HEK293T (cell line): Measurements from ENCODE around the gene ZIC5.
"Not testable (repeated sequence)": the region's sequence is repeated elsewhere in the genome, so short reads cannot be mapped to it uniquely, and the experiment has no call there.

Experiments
- CTCF ChIA-PET: fragments of 350-600 bp; formaldehyde crosslinking; extraction: SDS; loops from one replicate; lab custom pipeline; 2021; ENCODE audit warnings: antibody characterized with exemption, inconsistent platforms; lab: Yijun Ruan, JAX
- POLR2A ChIA-PET: fragments of 350-600 bp; formaldehyde crosslinking; extraction: SDS; loops from one replicate; lab custom pipeline; 2020; ENCODE audit warnings: antibody characterized with exemption, inconsistent platforms; lab: Yijun Ruan, JAX
- DNase-seq: peaks from one replicate; pipeline ENCODE4 v3.0.0; 2012; ENCODE audit warnings: mixed read lengths; ENCODE audit errors: extremely low spot score
- ARNT ChIP-seq: fragments of 450-650 bp; IDR thresholded peaks from 2 replicates; pipeline ENCODE4 v1.6.1; 2017; ENCODE audit warnings: mild to moderate bottlenecking
- BHLHE40 ChIP-seq: fragments of 450-650 bp; IDR thresholded peaks from 2 replicates; pipeline ENCODE4 v1.6.1; 2016; ENCODE audit warnings: mild to moderate bottlenecking, moderate library complexity, borderline replicate concordance
- CTBP1 ChIP-seq: fragments of 450-650 bp; IDR thresholded peaks from 2 replicates; pipeline ENCODE4 v1.6.1; 2016; ENCODE audit warnings: borderline replicate concordance
- ELF4 ChIP-seq: fragments of 450-650 bp; IDR thresholded peaks from 2 replicates; pipeline ENCODE4 v1.6.1; 2017; ENCODE audit warnings: antibody characterized with exemption
- FOXA1 ChIP-seq: fragments of 450-650 bp; IDR thresholded peaks from 2 replicates; pipeline ENCODE4 v1.6.1; 2016; ENCODE audit warnings: mild to moderate bottlenecking
- FOXK2 ChIP-seq: fragments of 450-650 bp; IDR thresholded peaks from 2 replicates; pipeline ENCODE4 v1.6.1; 2016; ENCODE audit warnings: mild to moderate bottlenecking
- FOXM1 ChIP-seq: fragments of 450-650 bp; IDR thresholded peaks from 2 replicates; pipeline ENCODE4 v1.6.1; 2017; ENCODE audit warnings: mild to moderate bottlenecking, borderline replicate concordance
- HDGF ChIP-seq: fragments of 450-650 bp; IDR thresholded peaks from 2 replicates; pipeline ENCODE4 v1.6.1; 2017; ENCODE audit warnings: antibody characterized with exemption, borderline replicate concordance
- L3MBTL2 ChIP-seq: fragments of 450-650 bp; conservative IDR thresholded peaks from 2 replicates; pipeline ENCODE4 v1.6.1; 2016; ENCODE audit warnings: mild to moderate bottlenecking
- LEF1 ChIP-seq: fragments of 450-650 bp; IDR thresholded peaks from 2 replicates; pipeline ENCODE4 v1.6.1; 2017; ENCODE audit warnings: mild to moderate bottlenecking, borderline replicate concordance
- NFRKB ChIP-seq: fragments of 450-650 bp; IDR thresholded peaks from 2 replicates; pipeline ENCODE4 v1.6.1; 2016; ENCODE audit warnings: mild to moderate bottlenecking, moderate library complexity
- SP1 ChIP-seq: fragments of 450-650 bp; IDR thresholded peaks from 2 replicates; pipeline ENCODE4 v1.6.1; 2017
- SUZ12 ChIP-seq: fragments of 450-650 bp; IDR thresholded peaks from 2 replicates; pipeline ENCODE4 v1.6.1; 2016; ENCODE audit warnings: mild to moderate bottlenecking
- TARDBP ChIP-seq: fragments of 450-650 bp; IDR thresholded peaks from 2 replicates; pipeline ENCODE4 v1.6.1; 2016
- ZNF384 ChIP-seq: fragments of 450-650 bp; IDR thresholded peaks from 2 replicates; pipeline ENCODE4 v1.6.1; 2016
- TF ChIP-seq, protein P1 (sequence below): fragments of 450-650 bp; IDR thresholded peaks from 2 replicates; pipeline ENCODE4 v1.6.1; 2016

Gene ZIC5

DNA sequence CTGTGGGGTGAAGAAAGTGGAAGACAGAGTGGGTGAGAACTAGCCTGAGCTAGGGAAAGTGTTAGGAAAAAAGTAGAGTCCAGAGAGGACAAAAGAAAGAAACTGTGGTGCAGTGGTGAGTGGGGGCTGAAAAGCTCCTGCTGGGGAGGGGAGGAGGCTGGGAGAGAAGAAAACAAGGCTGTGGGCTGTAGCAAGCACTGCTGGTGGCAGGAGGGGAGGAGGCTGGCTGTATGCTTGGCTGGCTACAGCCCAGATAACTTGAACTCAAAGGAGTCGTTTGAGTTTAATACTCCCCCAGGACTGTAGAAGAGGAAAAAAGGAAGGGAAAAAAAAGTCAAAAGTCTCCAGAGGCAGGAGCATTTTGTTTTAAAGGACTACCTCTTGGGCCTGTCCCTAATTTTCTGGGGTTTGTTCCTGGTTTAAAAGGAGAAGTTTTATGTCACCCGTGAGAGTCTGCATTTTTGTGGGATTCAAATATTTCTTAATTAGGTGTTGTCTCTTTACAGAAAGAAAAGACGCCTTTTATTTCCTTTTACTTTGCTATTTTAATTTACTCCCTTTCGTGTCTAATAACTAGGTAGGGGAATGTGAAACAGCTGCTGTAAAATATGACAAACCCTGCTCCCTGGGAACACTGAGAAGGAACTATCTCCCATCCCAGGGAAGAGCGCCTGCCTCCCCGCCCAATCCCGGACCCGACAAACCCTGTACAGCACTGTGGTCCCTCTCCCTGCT lies 21.7 kb downstream of the ZIC5 start:
- no peak for TF ChIP-seq SP1
- TF ChIP-seq HDGF = no peak
- TF ChIP-seq SUZ12 = no peak
- no peak for TF ChIP-seq FOXM1
- TF ChIP-seq ELF4 = no peak
- no peak for TF ChIP-seq NFRKB
- no peak for TF ChIP-seq TARDBP
- no peak for TF ChIP-seq FOXA1
- no peak for TF ChIP-seq L3MBTL2
- no peak for TF ChIP-seq ARNT
- no peak for TF ChIP-seq CTBP1
- no peak for TF ChIP-seq ZNF384
- TF ChIP-seq, protein P1, sequence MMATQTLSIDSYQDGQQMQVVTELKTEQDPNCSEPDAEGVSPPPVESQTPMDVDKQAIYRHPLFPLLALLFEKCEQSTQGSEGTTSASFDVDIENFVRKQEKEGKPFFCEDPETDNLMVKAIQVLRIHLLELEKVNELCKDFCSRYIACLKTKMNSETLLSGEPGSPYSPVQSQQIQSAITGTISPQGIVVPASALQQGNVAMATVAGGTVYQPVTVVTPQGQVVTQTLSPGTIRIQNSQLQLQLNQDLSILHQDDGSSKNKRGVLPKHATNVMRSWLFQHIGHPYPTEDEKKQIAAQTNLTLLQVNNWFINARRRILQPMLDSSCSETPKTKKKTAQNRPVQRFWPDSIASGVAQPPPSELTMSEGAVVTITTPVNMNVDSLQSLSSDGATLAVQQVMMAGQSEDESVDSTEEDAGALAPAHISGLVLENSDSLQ = no peak
- TF ChIP-seq BHLHE40 = no peak
- TF ChIP-seq FOXK2 = no peak
- no peak for TF ChIP-seq LEF1

DNA sequence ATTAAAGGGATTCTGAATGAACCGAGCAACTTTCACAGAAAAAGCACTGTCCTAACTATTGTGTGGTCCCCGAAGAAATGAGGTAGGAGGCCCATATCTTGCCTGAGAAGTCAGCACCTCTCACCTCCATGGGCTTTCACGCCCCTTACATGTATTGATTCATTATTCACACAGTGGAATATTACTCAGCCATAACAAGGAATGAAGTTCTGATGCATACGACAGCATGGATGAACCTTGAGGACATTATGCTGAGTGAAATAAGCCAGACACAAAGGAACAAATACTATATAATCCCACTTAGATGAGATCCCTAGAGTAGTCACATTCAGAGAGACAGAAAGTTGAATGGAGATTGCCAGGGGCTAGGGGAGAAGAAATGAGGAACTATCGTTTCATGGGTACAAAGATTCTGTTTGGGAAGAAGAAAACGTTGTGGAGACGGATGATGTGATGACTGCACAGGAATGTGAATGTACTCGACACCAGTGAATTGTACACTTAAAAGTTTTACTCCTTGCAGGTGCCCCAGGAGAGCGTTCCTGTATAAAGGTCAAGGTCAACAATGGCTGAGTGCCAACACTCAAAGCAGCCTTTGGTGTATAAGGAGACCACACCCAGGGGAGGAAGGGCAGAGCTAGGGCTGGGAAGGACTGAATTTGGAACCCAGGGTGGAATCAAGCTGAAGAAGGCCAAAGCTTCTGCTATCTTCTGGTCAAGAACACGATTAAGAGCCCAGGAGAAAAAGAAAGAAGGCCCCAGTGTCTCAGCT lies 22.5 kb downstream of the ZIC5 start:
- no peak for DNase-seq
- ChIA-PET POLR2A (no interaction called here), CTCF (no interaction called here)
- TF ChIP-seq TARDBP = no peak
- TF ChIP-seq FOXA1 = no peak
- no peak for TF ChIP-seq SUZ12

More for the DNA sequence above, 21.7 kb downstream of the ZIC5 start:
- DNase-seq = peak; percentile 42
- POLR2A ChIA-PET = no interaction called here
- CTCF ChIA-PET = interaction anchor here (0.6 kb wide), 1 partner anchor 28 kb away, joined by 8 read pairs; no protein-coding TSS in a partner anchor

DNA sequence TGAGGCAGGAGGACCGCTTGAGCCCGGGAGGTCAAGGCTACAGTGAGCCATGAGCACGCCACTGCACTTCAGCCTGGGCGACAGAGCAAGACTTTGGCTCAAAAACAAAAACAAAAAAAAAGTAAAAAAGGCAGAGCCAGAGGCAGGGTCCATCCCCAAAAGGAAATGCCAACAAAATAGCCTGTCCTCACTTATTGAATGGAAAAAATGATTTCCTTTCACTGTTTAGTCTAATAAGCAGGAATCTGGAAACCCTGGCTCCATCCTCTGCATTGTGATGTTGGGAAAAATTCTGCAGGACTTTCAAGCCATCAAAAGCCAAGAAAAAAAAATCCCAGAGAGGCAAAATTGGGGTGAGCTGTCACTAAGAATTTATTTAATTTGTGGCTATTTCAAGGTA lies 23.2 kb downstream of the ZIC5 start:
- ChIA-PET POLR2A (no interaction called here), CTCF (no interaction called here)
- TF ChIP-seq L3MBTL2 (no peak), FOXM1 (no peak), SUZ12 (no peak), NFRKB (no peak), ELF4 (no peak), FOXA1 (no peak), HDGF (no peak), CTBP1 (no peak), TARDBP (no peak), SP1 (no peak)
- TF ChIP-seq, protein P1 = no peak
- no peak for DNase-seq

DNA sequence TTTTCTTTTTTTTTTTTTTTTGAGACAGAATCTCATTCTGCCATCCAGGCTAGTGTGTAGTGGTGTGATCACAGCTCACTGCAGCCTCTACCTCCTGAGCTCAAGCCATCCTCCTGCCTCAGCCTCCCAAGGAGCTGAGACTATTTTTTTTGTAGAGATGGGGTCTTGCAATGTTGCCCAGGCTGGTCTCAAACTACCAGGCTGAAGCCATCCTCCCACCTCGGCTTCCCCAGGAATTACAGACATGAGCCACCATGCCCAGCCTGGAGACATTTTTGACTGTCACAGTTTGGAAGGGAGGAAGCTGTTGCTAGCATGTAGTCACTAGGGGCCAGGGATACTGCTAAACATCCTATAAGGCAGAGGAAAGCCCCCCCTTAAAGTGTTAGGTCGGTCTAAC lies 23.9 kb downstream of the ZIC5 start:
- TF ChIP-seq ELF4 = no peak
- TF ChIP-seq SUZ12 = no peak
- no peak for TF ChIP-seq BHLHE40
- TF ChIP-seq ZNF384 = no peak
- TF ChIP-seq FOXK2 = no peak
- no peak for TF ChIP-seq SP1
- TF ChIP-seq, protein P1 = no peak
- TF ChIP-seq ARNT = no peak
- no peak for TF ChIP-seq L3MBTL2
- TF ChIP-seq FOXA1 = no peak
- TF ChIP-seq NFRKB = no peak
- no peak for TF ChIP-seq LEF1
- TF ChIP-seq HDGF = no peak
- TF ChIP-seq CTBP1 = no peak
- TF ChIP-seq FOXM1 = no peak
- no peak for TF ChIP-seq TARDBP
- ChIA-PET POLR2A (no interaction called here), CTCF (no interaction called here)
- DNase-seq = no peak

DNA sequence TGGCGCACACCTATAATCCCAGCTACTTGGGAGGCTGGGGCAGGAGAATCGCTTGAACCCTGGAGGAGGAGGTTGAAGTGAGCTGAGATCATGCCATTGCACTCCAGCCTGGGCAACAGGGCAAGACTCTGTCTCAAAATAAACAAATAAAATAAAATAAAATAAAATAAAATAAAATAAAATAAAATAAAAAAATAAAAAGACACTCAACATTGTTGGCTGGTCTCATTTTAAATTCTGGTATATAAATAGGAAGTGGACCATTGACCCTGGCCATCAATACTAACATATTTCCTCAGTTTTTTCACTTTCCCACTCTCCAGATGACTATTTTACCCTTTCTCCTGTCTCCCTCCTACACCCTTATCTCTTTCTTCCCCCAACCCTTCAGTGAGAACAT lies 26.1 kb downstream of the ZIC5 start:
- POLR2A ChIA-PET, CTCF ChIA-PET: not testable (repeated sequence)

DNA sequence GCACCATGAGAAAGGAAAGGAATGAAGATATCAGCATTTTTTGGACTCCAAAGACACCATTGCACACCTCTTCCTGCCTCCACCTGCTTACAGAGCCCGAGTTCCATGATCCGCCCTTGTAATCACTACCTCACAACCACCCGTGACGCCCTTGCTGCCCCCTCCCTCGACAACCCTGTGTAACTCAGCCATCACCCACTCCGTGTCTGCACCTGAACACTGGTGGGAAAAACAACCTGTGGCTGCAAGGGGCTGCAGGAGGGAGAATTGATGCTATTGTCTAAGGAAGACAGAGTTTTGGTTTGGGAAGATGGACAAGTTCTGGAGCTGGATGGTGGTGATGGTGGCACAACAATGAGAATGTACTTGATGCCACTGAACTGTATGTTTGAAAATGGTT lies 27.0 kb downstream of the ZIC5 start:
- TF ChIP-seq TARDBP (no peak), ZNF384 (no peak), SP1 (no peak), FOXK2 (no peak), HDGF (no peak)
- CTCF ChIA-PET = no interaction called here
- no peak for DNase-seq
- POLR2A ChIA-PET = no interaction called here

More for the DNA sequence above, 26.1 kb downstream of the ZIC5 start:
- DNase-seq = not testable (repeated sequence)
